HL-60 (cell line): ENCODE data around the gene SDHD.

Source experiments
- DNase-seq, 2 experiments: peaks; one replicate each; pipeline ENCODE4 v3.0.0-alpha.2; 2010 to 2020; ENCODE audit warnings: low read depth in 1 of 2, low spot score in 1 of 2
- H3K27ac ChIP-seq: fragments of 250-450 bp; sonication (Bioruptor Pico); replicated peaks from 2 replicates; pipeline ENCODE4 v1.5.1; 2020; ENCODE audit warnings: mild to moderate bottlenecking, moderate library complexity
- H3K27me3 ChIP-seq: fragments of 250-450 bp; sonication (Bioruptor Pico); 2 replicates; pipeline ENCODE4 v1.5.1; 2021; ENCODE audit warnings: mild to moderate bottlenecking, moderate library complexity; ENCODE audit not compliant: insufficient read depth, poor library complexity, severe bottlenecking
- H3K4me3 ChIP-seq: replicated peaks from 2 replicates; pipeline ENCODE4 v1.5.1; 2011; ENCODE audit warnings: mild to moderate bottlenecking, control low read depth, low read length; ENCODE audit not compliant: insufficient read depth
- GABPA ChIP-seq: IDR thresholded peaks from 2 replicates; pipeline ENCODE4 v1.6.1; 2012; ENCODE audit warnings: low read depth
- POLR2AphosphoS5 ChIP-seq: IDR thresholded peaks from 2 replicates; pipeline ENCODE4 v1.6.1; 2012; ENCODE audit warnings: low read depth
- SPI1 ChIP-seq: IDR thresholded peaks from 2 replicates; pipeline ENCODE4 v1.6.1; 2012; ENCODE audit warnings: low read depth, mild to moderate bottlenecking, borderline replicate concordance
- TF ChIP-seq, protein P1 (sequence below): IDR thresholded peaks from 2 replicates; pipeline ENCODE4 v1.6.1; 2012; ENCODE audit warnings: low read depth; ENCODE audit not compliant: insufficient replicate concordance
- TF ChIP-seq, protein P2 (sequence below): IDR thresholded peaks from one replicate; pipeline ENCODE4 v1.5.1; 2011; ENCODE audit warnings: low read length, control low read depth, inconsistent platforms; ENCODE audit not compliant: insufficient read depth

Gene SDHD

DNA sequence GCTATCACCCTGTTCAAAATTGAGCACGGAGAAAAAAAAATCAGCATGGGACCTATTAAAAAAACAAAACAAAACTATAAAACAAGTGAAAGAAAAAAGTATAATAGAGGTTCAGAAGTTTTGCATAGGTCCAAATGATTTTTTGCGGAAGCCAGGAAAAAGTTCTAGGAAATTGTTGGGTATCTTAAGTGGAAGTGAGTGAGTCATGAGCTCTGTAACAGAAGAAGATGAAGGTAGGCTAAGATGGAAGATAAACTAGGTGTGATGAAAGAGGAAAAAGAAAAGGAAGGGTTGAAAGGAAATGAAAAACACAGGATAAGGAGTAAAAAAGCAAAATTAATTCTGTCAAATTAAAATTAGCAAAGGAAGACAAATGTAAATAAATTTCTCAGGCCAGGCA is 27.8 kb downstream of the SDHD start:
- Histone ChIP-seq H3K27ac (no peak overlapping the region), H3K27me3 (no peaks in the 10 kb centered on the region), H3K4me3 (no peak overlapping the region)
- DNase-seq: no peak
- TF ChIP-seq SPI1: no peak
- TF ChIP-seq, protein P1, sequence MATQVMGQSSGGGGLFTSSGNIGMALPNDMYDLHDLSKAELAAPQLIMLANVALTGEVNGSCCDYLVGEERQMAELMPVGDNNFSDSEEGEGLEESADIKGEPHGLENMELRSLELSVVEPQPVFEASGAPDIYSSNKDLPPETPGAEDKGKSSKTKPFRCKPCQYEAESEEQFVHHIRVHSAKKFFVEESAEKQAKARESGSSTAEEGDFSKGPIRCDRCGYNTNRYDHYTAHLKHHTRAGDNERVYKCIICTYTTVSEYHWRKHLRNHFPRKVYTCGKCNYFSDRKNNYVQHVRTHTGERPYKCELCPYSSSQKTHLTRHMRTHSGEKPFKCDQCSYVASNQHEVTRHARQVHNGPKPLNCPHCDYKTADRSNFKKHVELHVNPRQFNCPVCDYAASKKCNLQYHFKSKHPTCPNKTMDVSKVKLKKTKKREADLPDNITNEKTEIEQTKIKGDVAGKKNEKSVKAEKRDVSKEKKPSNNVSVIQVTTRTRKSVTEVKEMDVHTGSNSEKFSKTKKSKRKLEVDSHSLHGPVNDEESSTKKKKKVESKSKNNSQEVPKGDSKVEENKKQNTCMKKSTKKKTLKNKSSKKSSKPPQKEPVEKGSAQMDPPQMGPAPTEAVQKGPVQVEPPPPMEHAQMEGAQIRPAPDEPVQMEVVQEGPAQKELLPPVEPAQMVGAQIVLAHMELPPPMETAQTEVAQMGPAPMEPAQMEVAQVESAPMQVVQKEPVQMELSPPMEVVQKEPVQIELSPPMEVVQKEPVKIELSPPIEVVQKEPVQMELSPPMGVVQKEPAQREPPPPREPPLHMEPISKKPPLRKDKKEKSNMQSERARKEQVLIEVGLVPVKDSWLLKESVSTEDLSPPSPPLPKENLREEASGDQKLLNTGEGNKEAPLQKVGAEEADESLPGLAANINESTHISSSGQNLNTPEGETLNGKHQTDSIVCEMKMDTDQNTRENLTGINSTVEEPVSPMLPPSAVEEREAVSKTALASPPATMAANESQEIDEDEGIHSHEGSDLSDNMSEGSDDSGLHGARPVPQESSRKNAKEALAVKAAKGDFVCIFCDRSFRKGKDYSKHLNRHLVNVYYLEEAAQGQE: no peak
- no peak for TF ChIP-seq POLR2AphosphoS5
- TF ChIP-seq GABPA: no peak
- TF ChIP-seq, protein P2, sequence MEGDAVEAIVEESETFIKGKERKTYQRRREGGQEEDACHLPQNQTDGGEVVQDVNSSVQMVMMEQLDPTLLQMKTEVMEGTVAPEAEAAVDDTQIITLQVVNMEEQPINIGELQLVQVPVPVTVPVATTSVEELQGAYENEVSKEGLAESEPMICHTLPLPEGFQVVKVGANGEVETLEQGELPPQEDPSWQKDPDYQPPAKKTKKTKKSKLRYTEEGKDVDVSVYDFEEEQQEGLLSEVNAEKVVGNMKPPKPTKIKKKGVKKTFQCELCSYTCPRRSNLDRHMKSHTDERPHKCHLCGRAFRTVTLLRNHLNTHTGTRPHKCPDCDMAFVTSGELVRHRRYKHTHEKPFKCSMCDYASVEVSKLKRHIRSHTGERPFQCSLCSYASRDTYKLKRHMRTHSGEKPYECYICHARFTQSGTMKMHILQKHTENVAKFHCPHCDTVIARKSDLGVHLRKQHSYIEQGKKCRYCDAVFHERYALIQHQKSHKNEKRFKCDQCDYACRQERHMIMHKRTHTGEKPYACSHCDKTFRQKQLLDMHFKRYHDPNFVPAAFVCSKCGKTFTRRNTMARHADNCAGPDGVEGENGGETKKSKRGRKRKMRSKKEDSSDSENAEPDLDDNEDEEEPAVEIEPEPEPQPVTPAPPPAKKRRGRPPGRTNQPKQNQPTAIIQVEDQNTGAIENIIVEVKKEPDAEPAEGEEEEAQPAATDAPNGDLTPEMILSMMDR: no peak

DNA sequence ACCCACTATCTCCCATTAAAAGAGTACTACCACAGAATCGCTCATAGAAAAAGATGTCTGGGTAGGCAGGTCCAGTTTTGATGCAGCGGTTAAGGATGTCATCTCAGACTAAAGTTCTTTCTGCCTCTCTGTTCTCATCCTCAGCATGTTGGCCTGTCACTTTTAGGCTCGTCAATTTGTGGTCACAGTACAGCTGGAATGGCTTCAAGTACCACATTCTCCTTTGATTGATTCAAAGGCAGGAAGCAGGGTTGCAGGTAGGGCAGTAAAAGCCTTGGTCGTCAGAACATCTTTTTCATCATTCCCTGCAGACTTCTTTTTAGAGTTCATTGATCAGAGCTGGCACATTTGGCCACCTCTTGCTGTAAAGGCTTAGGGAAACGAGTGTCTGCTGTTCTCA is 28.7 kb downstream of the SDHD start:
- TF ChIP-seq, protein P2: no peak
- TF ChIP-seq POLR2AphosphoS5: no peak
- no peaks in the 10 kb centered on the region for H3K27me3 ChIP-seq
- no peak overlapping the region for H3K4me3 ChIP-seq
- no peak for DNase-seq
- no peak overlapping the region for H3K27ac ChIP-seq

DNA sequence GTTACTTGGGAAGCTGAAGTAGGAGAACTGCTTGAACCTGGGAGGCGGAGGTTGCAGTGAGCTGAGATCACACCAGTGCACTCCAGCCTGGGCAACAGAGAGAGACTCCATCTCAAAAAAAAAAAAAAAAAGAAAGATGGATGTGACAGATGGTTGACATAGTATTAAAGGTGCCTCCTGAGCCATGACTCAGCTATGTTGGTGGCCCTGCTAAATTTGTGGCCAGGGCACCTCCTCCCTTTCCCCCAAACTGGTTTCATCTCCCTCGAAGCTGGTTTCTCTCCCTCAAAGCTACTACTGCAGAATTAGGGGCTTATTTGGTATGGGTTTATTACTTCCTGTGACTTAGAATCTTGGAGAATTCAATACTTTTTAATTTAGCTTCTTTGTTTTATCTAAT is 31.5 kb downstream of the SDHD start:
- H3K27ac ChIP-seq: no peak overlapping the region
- no peak for DNase-seq
- H3K4me3 ChIP-seq: no peak overlapping the region
- TF ChIP-seq SPI1 (no peak), GABPA (no peak), POLR2AphosphoS5 (no peak)
- TF ChIP-seq, protein P1: no peak
- TF ChIP-seq, protein P2: no peak
- H3K27me3 ChIP-seq: no peaks in the 10 kb centered on the region

DNA sequence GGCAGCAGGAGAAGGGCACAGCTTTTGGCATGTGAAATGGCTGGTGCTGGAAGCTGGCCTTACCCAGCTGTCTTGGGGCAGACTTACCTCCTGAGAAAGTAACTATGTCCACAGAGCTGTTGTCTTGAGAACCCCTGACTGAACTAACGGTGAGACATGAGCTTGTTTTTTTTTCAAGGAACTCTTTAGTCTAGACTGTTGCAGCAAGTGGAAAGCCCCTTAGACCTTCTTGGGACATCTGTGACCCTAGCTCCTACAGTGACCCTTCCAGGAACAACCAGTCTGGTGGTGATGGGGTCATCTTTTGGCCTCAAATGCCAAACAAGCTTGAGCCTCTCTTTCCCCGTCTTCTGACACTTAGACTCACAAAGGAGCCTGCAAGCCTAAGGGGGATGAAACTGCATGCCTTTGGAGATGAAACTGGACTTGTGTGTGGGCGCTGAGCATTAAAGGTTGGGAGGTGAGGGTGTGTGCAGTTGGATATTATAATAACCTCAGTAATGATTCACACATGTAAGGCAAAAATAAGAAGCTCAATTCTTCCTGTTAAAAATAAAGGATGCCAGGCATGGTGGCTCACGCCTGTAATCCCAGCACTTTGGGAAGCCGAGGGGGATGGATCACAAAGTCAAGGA is 35.4 kb downstream of the SDHD start:
- no peak for DNase-seq
- H3K27ac ChIP-seq: no peak overlapping the region
- no peaks in the 10 kb centered on the region for H3K27me3 ChIP-seq
- no peak overlapping the region for H3K4me3 ChIP-seq
- TF ChIP-seq SPI1: no peak
- no peak for TF ChIP-seq POLR2AphosphoS5
- TF ChIP-seq, protein P2: no peak
